IMR-90 (cell line): ENCODE results near the gene MYL10. TPM values are rescaled to one million over a fixed set of nuclear protein-coding genes. Genes with fewer than 3 reads are reported as not detected.

Source experiments
- ATAC-seq: fragments of 200-7000 bp; cut with Tn5 transposase; 2 replicates; pipeline ENCODE4 v1.9.1; 2020; ENCODE audit warnings: low read depth, mild to moderate bottlenecking, moderate library complexity
- BruUV-seq: library from RNA; stranded (reverse); fragments of 400-500 nt; replicated peaks from 2 replicates; lab custom pipeline; 2021; lab: Mats Ljungman, UMichigan
- CTCF ChIA-PET: fragments of 300-600 bp; formaldehyde crosslinking; extraction: SDS; loops from one replicate; lab custom pipeline; 2021; ENCODE audit warnings: antibody characterized with exemption; lab: Yijun Ruan, JAX
- POLR2A ChIA-PET: fragments of 300-600 bp; sonication (Branson Sonifier 250); formaldehyde crosslinking; loops from one replicate; lab custom pipeline; 2022; ENCODE audit warnings: antibody characterized with exemption; ENCODE audit not compliant: unreplicated experiment; lab: Charles Lee
- DNase-seq: peaks from one replicate; pipeline ENCODE4 v3.0.0; 2013
- H2AFZ ChIP-seq: replicated peaks from 2 replicates; pipeline ENCODE3; 2013; ENCODE audit warnings: low read length, mild to moderate bottlenecking; ENCODE audit not compliant: poor library complexity
- H2AK5ac ChIP-seq: 2 replicates; pipeline ENCODE4 v1.6.1; 2013; ENCODE audit warnings: low read depth, low read length, inconsistent platforms
- H2AK9ac ChIP-seq: replicated peaks from 2 replicates; pipeline ENCODE3; 2013; ENCODE audit warnings: mild to moderate bottlenecking, low read depth, low read length, moderate library complexity; ENCODE audit not compliant: poor library complexity
- H2BK120ac ChIP-seq: 2 replicates; pipeline ENCODE4 v1.6.1; 2013; ENCODE audit warnings: low read depth, low read length, inconsistent platforms
- H2BK15ac ChIP-seq: 3 replicates; pipeline ENCODE4 v1.6.1; 2013; ENCODE audit warnings: low read depth, low read length, inconsistent platforms
- H2BK20ac ChIP-seq: 2 replicates; pipeline ENCODE4 v1.6.1; 2013; ENCODE audit warnings: low read depth, mild to moderate bottlenecking, inconsistent platforms, low read length, moderate library complexity
- H2BK5ac ChIP-seq: 2 replicates; pipeline ENCODE4 v1.6.1; 2013; ENCODE audit warnings: mild to moderate bottlenecking, low read depth, low read length, inconsistent platforms; ENCODE audit not compliant: poor library complexity, severe bottlenecking
- H3K14ac ChIP-seq: replicated peaks from 2 replicates; pipeline ENCODE4 v1.6.1; 2013; ENCODE audit warnings: low read depth, low read length, inconsistent platforms
- H3K18ac ChIP-seq: 2 replicates; pipeline ENCODE4 v1.6.1; 2013; ENCODE audit warnings: low read depth, low read length, control low read depth
- H3K23ac ChIP-seq: 2 replicates; pipeline ENCODE4 v1.6.1; 2013; ENCODE audit warnings: low read depth, low read length, inconsistent platforms
- H3K27ac ChIP-seq: 2 replicates; pipeline ENCODE4 v1.5.1; 2013; ENCODE audit warnings: mild to moderate bottlenecking, control low read depth, low read length; ENCODE audit not compliant: insufficient read depth
- H3K27me3 ChIP-seq: 2 replicates; pipeline ENCODE4 v1.6.1; 2013; ENCODE audit warnings: low read length; ENCODE audit not compliant: control insufficient read depth, insufficient read depth
- H3K36me3 ChIP-seq: 2 replicates; pipeline ENCODE4 v1.6.1; 2013; ENCODE audit warnings: low read length, mixed read lengths; ENCODE audit not compliant: control insufficient read depth, insufficient read depth
- H3K4ac ChIP-seq: 2 replicates; pipeline ENCODE4 v1.6.1; 2013; ENCODE audit warnings: low read depth, low read length, inconsistent platforms
- H3K4me1 ChIP-seq: 2 replicates; pipeline ENCODE4 v1.6.1; 2013; ENCODE audit warnings: low read length, mixed read lengths; ENCODE audit not compliant: control insufficient read depth, insufficient read depth
- H3K4me2 ChIP-seq: 2 replicates; pipeline ENCODE4 v1.6.1; 2013; ENCODE audit warnings: low read depth, mild to moderate bottlenecking, control low read depth, low read length, moderate library complexity
- H3K4me3 ChIP-seq: 2 replicates; pipeline ENCODE4 v1.5.1; 2013; ENCODE audit warnings: low read depth, mild to moderate bottlenecking, control low read depth, low read length, moderate library complexity; ENCODE audit not compliant: insufficient read depth
- H3K56ac ChIP-seq: 2 replicates; pipeline ENCODE4 v1.6.1; 2013; ENCODE audit warnings: low read length, inconsistent platforms; ENCODE audit not compliant: insufficient read depth; ENCODE audit errors: extremely low read depth
- H3K79me1 ChIP-seq, 2 experiments: 2 replicates each; pipeline ENCODE4 v1.6.1; 2013; ENCODE audit warnings: low read length in 2 of 2, inconsistent platforms in 1 of 2, low read depth in 1 of 2
- H3K9ac ChIP-seq: 2 replicates; pipeline ENCODE4 v1.6.1; 2013; ENCODE audit warnings: low read depth, low read length, control low read depth
- H3K9me1 ChIP-seq: 2 replicates; pipeline ENCODE4 v1.6.1; 2013; ENCODE audit warnings: low read length, inconsistent platforms; ENCODE audit not compliant: insufficient read depth
- H3K9me3 ChIP-seq: 2 replicates; pipeline ENCODE4 v1.6.1; 2013; ENCODE audit warnings: low read length; ENCODE audit not compliant: control insufficient read depth, insufficient read depth
- H4K20me1 ChIP-seq: 2 replicates; pipeline ENCODE4 v1.6.1; 2013; ENCODE audit warnings: low read length, inconsistent platforms; ENCODE audit not compliant: insufficient read depth
- H4K5ac ChIP-seq: 2 replicates; pipeline ENCODE4 v1.6.1; 2013; ENCODE audit warnings: mild to moderate bottlenecking, low read depth, low read length, control low read depth
- H4K8ac ChIP-seq, 2 experiments: 2 replicates each; pipeline ENCODE4 v1.6.1; 2013; ENCODE audit warnings: low read depth in 2 of 2, low read length in 2 of 2, control low read depth in 1 of 2, inconsistent platforms in 1 of 2
- H4K91ac ChIP-seq: 2 replicates; pipeline ENCODE4 v1.6.1; 2013; ENCODE audit warnings: low read depth, low read length, inconsistent platforms; ENCODE audit not compliant: insufficient read depth
- CEBPB ChIP-seq: IDR thresholded peaks from 2 replicates; pipeline ENCODE4 v1.6.1; 2012; ENCODE audit warnings: low read depth, low read length, improper control_type of control experiment
- FOS ChIP-seq: fragments of 150-350 bp; IDR thresholded peaks from 2 replicates; pipeline ENCODE4 v1.6.1; 2016; ENCODE audit warnings: low read depth, low read length
- WGBS, 2 experiments: methylation state at CpG; one replicate each; pipeline versions ENCODE4 v1.1.5 to v1.1.7; 2013; ENCODE audit warnings: missing lambda C conversion rate in 2 of 2; ENCODE audit not compliant: insufficient read length in 1 of 2; ENCODE audit errors: extremely low coverage in 2 of 2; 5-methylcytosine and 5-hydroxymethylcytosine counted together
- dilution Hi-C: fragments of 300-500 bp; cut with HindIII; formaldehyde crosslinking; loops from one replicate; pipeline ENCODE4 v1.14.3; 2018; ENCODE audit warnings: low sequenced_read_pairs; ENCODE audit not compliant: unreplicated experiment
- in situ Hi-C: fragments of 300-500 bp; cut with MboI; formaldehyde crosslinking; loops from 3 replicates; pipeline ENCODE4 v1.14.3; 2019; ENCODE audit warnings: low sequenced_read_pairs, inconsistent platforms, mixed read lengths
- intact Hi-C: fragments of 100-400 bp; cut with micrococcal nuclease; formaldehyde crosslinking; loops from 2 replicates; pipeline ENCODE4 v1.10.0; 2022
- polyA plus RNA-seq, 3 experiments: library from polyadenylated mRNA; depleted of rRNA; stranded (reverse); fragments of >200 nt; gene quantifications; 2 replicates each; pipeline ENCODE4 v1.2.3, GENCODE V29; 2012; ENCODE audit warnings: low replicate concordance in 1 of 3
- total RNA-seq: library from RNA; depleted of rRNA; stranded (reverse); fragments of >200 nt; gene quantifications from 2 replicates; pipeline ENCODE4 v1.2.3, GENCODE V29; 2012

The MYL10 gene
- total and polyA plus RNA-seq, 2 of the 4 experiments (the other 2 are of a cell fraction): not detected

DNA sequence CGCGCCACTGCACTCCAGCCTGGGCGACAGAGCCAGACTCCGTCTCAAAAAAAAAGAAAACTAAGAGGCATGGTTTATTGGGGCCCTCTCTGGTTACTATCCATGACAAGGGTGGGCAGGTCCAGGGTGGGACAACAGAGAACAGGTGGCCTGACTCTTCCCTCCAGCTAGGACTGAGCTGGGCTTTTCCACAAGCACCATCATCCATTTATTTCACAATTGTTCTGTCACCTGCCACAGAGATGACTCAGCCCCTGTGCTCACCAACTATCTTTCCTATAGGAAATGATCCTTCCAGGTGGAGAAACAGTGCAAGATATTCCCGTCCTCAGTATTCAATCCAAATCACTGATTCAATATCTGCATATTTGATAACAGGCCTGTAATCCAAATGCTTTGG, 44.9 kb upstream of the MYL10 start:
- Histone ChIP-seq H3K56ac (no peak overlapping the region), H3K9me1 (no peaks in the 10 kb centered on the region; the same call in 1 of the 2 replicates), H3K9ac (no peak overlapping the region), H3K4me3 (no peak overlapping the region), H3K27me3 (no peaks in the 10 kb centered on the region; the same call in 1 of the 2 replicates), H3K14ac (no peak overlapping the region), H4K91ac (no peak overlapping the region), H3K23ac (no peak overlapping the region), H2BK5ac (no peak overlapping the region), H2AK5ac (no peak overlapping the region), H4K8ac (no peak overlapping the region), H3K79me1 (no peaks in the 10 kb centered on the region), H3K9me3 (peaks cover under 1% of the 10 kb centered on the region), H2BK120ac (no peak overlapping the region), H2AK9ac (no peak overlapping the region), H4K20me1 (no peaks in the 10 kb centered on the region), H3K18ac (no peak overlapping the region), H2AFZ (no peak overlapping the region), H2BK15ac (no peak overlapping the region), H3K27ac (no peak overlapping the region), H3K36me3 (no peaks in the 10 kb centered on the region), H3K4me2 (no peak overlapping the region), H2BK20ac (no peak overlapping the region), H3K4ac (no peak overlapping the region), H3K4me1 (peaks cover 3% of the 10 kb centered on the region; the same call in 1 of the 2 replicates), H4K5ac (no peak overlapping the region)
- dilution Hi-C loops (no loop called here), intact Hi-C loops (no loop called here), in situ Hi-C loops (no loop called here)
- POLR2A ChIA-PET: no interaction called here
- BruUV-seq: no TSS peak
- ATAC-seq: no peak
- CTCF ChIA-PET: no interaction called here
- no peak for DNase-seq
- no CpG with 5 or more reads among the region's 5 CpGs for WGBS, 2 experiments
- peak; percentile 60; the same call in 1 of the 2 replicates for TF ChIP-seq CEBPB
- no peak for TF ChIP-seq FOS
